Measurements from ENCODE around the gene SLC16A13.
"Not testable (repeated sequence)": the region's sequence is repeated elsewhere in the genome, so short reads cannot be mapped to it uniquely, and the experiment has no call there.

The SLC16A13 gene

GRCh38 chr17:7068268-7068667 lies 32.5 kb downstream of the SLC16A13 start:
- DNase-seq, result no peak

- DNase-seq, result no peak
Measured at GRCh38 chr17:7070712-7071111, 34.9 kb downstream of the SLC16A13 start.

- DNase-seq, result no peak
Measured at GRCh38 chr17:7072406-7072805, 36.6 kb downstream of the SLC16A13 start.

GRCh38 chr17:7074931-7075330 lies 39.1 kb downstream of the SLC16A13 start:
- no peak for DNase-seq

GRCh38 chr17:7077911-7078546 lies 42.2 kb downstream of the SLC16A13 start:
- no peak for DNase-seq

- no peak for DNase-seq
Measured at GRCh38 chr17:7078711-7079110, 42.9 kb downstream of the SLC16A13 start.

- DNase-seq, result no peak
Measured at GRCh38 chr17:7079581-7080455, 44.0 kb downstream of the SLC16A13 start, which contains the start of gene CLEC10A. TSS of gene CLEC10A (minus strand) at chr17:7080251. CDS start at chr17:7078812, 1,439 bp downstream.

GRCh38 chr17:7080456-7081041 lies 44.7 kb downstream of the SLC16A13 start:
- DNase-seq, result no peak

GRCh38 chr17:7081341-7082062 lies 45.7 kb downstream of the SLC16A13 start:
- DNase-seq, result no peak

- DNase-seq, result no peak
Measured at GRCh38 chr17:7083592-7083991, 47.8 kb downstream of the SLC16A13 start.

GRCh38 chr17:7084088-7084487 lies 48.3 kb downstream of the SLC16A13 start:
- DNase-seq, result no peak

GRCh38 chr17:7088442-7088841 lies 52.6 kb downstream of the SLC16A13 start:
- DNase-seq, result peak; percentile 20

- DNase-seq, result not testable (repeated sequence)
Measured at GRCh38 chr17:7089570-7089969, 53.8 kb downstream of the SLC16A13 start.

All from NCI-H524 treated with DMSO at 0.1 percent for 48 hours (cell line).